SU-DHL-6 (cell line): ENCODE results near the gene TMEM129.

Experiments used
- EZH2phosphoT487 ChIP-seq: fragments of 200-600 bp; sonication (generic), shearing (Covaris generic); conservative IDR thresholded peaks from 2 replicates; pipeline ENCODE4 v1.6.1; 2018; ENCODE audit warnings: mild to moderate bottlenecking, antibody characterized with exemption, low read length, moderate library complexity, mixed read lengths
- TF ChIP-seq, protein P1 (sequence below): fragments of 200-600 bp; sonication (generic); IDR thresholded peaks from one replicate; pipeline ENCODE4 v1.5.1; 2017; ENCODE audit warnings: antibody characterized with exemption, mild to moderate bottlenecking, low read length, moderate library complexity; ENCODE audit not compliant: insufficient read depth, poor library complexity, severe bottlenecking

DNA sequence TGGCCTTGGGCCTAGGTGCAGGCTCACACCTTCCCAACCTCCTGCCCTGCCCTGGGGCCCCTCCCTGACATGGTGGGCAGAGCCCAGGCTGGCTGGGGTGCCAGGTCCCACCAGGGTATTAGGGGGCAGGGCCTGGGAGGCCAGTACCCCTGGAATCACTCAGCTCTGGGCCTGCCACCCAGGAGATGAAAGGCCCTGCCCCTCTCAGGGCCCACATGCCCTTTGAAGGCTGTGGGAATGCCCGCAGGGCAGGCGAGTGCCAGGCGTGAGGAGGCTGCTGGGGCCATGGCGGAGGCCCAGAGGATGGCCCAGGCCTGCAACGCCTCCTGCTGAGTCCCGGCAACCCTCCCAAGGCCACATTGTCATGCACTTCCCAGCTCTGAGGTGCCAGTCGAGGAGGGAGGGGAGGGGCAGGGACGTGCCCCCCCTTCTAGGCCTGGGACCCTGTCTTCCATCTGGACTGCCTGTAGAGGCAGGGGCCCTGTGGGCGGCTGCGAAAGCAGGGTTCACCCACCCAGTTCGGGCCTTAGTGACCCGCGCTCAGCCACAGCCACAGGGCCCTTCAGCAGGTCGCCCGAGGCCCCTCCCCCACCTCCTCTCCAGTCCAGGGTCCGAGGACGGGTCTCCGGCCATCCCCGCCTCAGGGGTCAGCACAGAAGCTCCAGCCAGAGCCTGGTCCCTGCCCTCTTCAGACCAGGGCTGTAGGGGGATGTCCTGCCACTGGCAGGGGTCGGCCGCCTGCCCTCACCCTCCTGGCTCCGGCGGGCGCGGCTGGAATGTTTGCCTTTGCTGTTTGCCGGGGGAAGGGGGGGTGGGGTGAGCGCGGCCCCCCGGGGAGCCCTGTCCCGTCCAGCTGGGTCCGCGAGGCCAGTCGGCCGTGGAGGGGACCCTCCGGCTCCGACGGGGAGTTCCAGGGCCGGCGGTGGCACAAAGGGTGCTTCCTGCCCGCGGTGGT, 45.3 kb upstream of the TMEM129 start:
- TF ChIP-seq, protein P1, sequence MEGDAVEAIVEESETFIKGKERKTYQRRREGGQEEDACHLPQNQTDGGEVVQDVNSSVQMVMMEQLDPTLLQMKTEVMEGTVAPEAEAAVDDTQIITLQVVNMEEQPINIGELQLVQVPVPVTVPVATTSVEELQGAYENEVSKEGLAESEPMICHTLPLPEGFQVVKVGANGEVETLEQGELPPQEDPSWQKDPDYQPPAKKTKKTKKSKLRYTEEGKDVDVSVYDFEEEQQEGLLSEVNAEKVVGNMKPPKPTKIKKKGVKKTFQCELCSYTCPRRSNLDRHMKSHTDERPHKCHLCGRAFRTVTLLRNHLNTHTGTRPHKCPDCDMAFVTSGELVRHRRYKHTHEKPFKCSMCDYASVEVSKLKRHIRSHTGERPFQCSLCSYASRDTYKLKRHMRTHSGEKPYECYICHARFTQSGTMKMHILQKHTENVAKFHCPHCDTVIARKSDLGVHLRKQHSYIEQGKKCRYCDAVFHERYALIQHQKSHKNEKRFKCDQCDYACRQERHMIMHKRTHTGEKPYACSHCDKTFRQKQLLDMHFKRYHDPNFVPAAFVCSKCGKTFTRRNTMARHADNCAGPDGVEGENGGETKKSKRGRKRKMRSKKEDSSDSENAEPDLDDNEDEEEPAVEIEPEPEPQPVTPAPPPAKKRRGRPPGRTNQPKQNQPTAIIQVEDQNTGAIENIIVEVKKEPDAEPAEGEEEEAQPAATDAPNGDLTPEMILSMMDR, result no peak
- no peak for TF ChIP-seq EZH2phosphoT487
